GM08714 (cell line): ENCODE results near the gene TRAPPC12.

Experiments
- H3K4me3 ChIP-seq: fragments of 200-500 bp; sonication (Bioruptor generic); 2 replicates; pipeline ENCODE4 v1.5.1; 2014; ENCODE audit warnings: mild to moderate bottlenecking, low read length, inconsistent platforms
- ZNF274 ChIP-seq: IDR thresholded peaks from 2 replicates; pipeline ENCODE4 v1.6.1; 2012; ENCODE audit warnings: mild to moderate bottlenecking, low read depth, low read length

TRAPPC12 gene

GRCh38 chr2:3479430-3480320 lies 100.2 kb downstream of the TRAPPC12 start:
- no peak for TF ChIP-seq ZNF274
- no peak overlapping the region for H3K4me3 ChIP-seq

GRCh38 chr2:3480352-3481010 lies 101.0 kb downstream of the TRAPPC12 start:
- no peak for TF ChIP-seq ZNF274
- H3K4me3 ChIP-seq = no peak overlapping the region

- no peak overlapping the region for H3K4me3 ChIP-seq
- TF ChIP-seq ZNF274 = no peak
Measured at GRCh38 chr2:3481011-3481400, 101.5 kb downstream of the TRAPPC12 start.

GRCh38 chr2:3481736-3482362 lies 102.4 kb downstream of the TRAPPC12 start:
- TF ChIP-seq ZNF274 = no peak
- no peak overlapping the region for H3K4me3 ChIP-seq

GRCh38 chr2:3482363-3482821 lies 102.9 kb downstream of the TRAPPC12 start:
- no peak for TF ChIP-seq ZNF274
- H3K4me3 ChIP-seq = no peak overlapping the region

- no peak overlapping the region for H3K4me3 ChIP-seq
- no peak for TF ChIP-seq ZNF274
Measured at GRCh38 chr2:3483227-3483985, 103.9 kb downstream of the TRAPPC12 start.

GRCh38 chr2:3483986-3484960 lies 104.8 kb downstream of the TRAPPC12 start:
- no peak for TF ChIP-seq ZNF274
- no peak overlapping the region for H3K4me3 ChIP-seq

GRCh38 chr2:3485166-3485565 lies 105.7 kb downstream of the TRAPPC12 start:
- TF ChIP-seq ZNF274 = no peak
- no peak overlapping the region for H3K4me3 ChIP-seq

- no peak for TF ChIP-seq ZNF274
- H3K4me3 ChIP-seq = no peak overlapping the region
Measured at GRCh38 chr2:3486047-3487027, 106.8 kb downstream of the TRAPPC12 start.

GRCh38 chr2:3487028-3487425 lies 107.5 kb downstream of the TRAPPC12 start:
- no peak overlapping the region for H3K4me3 ChIP-seq
- no peak for TF ChIP-seq ZNF274

GRCh38 chr2:3487432-3487831 lies 107.9 kb downstream of the TRAPPC12 start:
- no peak overlapping the region for H3K4me3 ChIP-seq
- no peak for TF ChIP-seq ZNF274

GRCh38 chr2:3488061-3488531 lies 108.6 kb downstream of the TRAPPC12 start:
- TF ChIP-seq ZNF274 = no peak

More at GRCh38 chr2:3488061-3488531, 108.6 kb downstream of the TRAPPC12 start:
- no peak overlapping the region for H3K4me3 ChIP-seq
